ENCODE measurements around the gene AMOTL2.

Gene AMOTL2

GRCh38 chr3:134371542-134372324, 2.5 kb downstream of the AMOTL2 start:
- H3K36me3 ChIP-seq (ENCODE audit: control insufficient read depth in 4 of 4, insufficient read depth in 4 of 4, low read length in 3 of 4) = no peaks in the 10 kb centered on the region
- H3K27me3 ChIP-seq (replicated peaks in 2 of 5; ENCODE audit: control insufficient read depth in 4 of 5, insufficient read depth in 5 of 5, low read length in 4 of 5) = peaks cover 0 to 42% (median 24%) of the 10 kb centered on the region in 5 experiments
- H3K4me3 ChIP-seq (ENCODE audit: control insufficient read depth in 1 of 7, extremely low read depth in 1 of 7, insufficient read depth in 4 of 7, low read depth in 2 of 7, low read length in 6 of 7) = no peak overlapping the region
- no peak for DNase-seq
- no peaks in the 10 kb centered on the region for H3K9me3 ChIP-seq (ENCODE audit: control extremely low read depth in 1 of 5, control insufficient read depth in 4 of 5, insufficient read depth in 2 of 5, low read depth in 1 of 5, low read length in 4 of 5)
- ChIA-PET POLR2A (no interaction called here), CTCF (interaction anchor here (0.6 to 1.3 kb wide), 2 partner anchors 16 to 33 kb away, joined by 3 to 4 read pairs; no protein-coding TSS in a partner anchor)
- H3K27ac ChIP-seq (ENCODE audit: insufficient read depth in 1 of 2, low read depth in 1 of 2, low read length in 2 of 2, poor library complexity in 1 of 2, severe bottlenecking in 2 of 2) = no peak overlapping the region
- 95% methylated on average over 2 of the region's 7 CpGs for WGBS (ENCODE audit: insufficient coverage)
- H3K4me1 ChIP-seq (ENCODE audit: control extremely low read depth in 1 of 4, control insufficient read depth in 4 of 4, insufficient read depth in 4 of 4, low read length in 3 of 4) = peaks cover 0 to 32% (median 24%) of the 10 kb centered on the region in 4 experiments

- Histone ChIP-seq H3K27ac (ENCODE audit: insufficient read depth in 1 of 2, low read depth in 1 of 2, low read length in 2 of 2, poor library complexity in 1 of 2, severe bottlenecking in 2 of 2) (no peak overlapping the region), H3K27me3 (replicated peaks in 2 of 5; ENCODE audit: control insufficient read depth in 4 of 5, insufficient read depth in 5 of 5, low read length in 4 of 5) (peaks cover 0 to 34% (median 24%) of the 10 kb centered on the region in 5 experiments), H3K9me3 (ENCODE audit: control extremely low read depth in 1 of 5, control insufficient read depth in 4 of 5, insufficient read depth in 2 of 5, low read depth in 1 of 5, low read length in 4 of 5) (no peaks in the 10 kb centered on the region), H3K36me3 (ENCODE audit: control insufficient read depth in 4 of 4, insufficient read depth in 4 of 4, low read length in 3 of 4) (no peaks in the 10 kb centered on the region), H3K4me3 (ENCODE audit: control insufficient read depth in 1 of 7, extremely low read depth in 1 of 7, insufficient read depth in 4 of 7, low read depth in 2 of 7, low read length in 6 of 7) (no peak overlapping the region), H3K4me1 (ENCODE audit: control extremely low read depth in 1 of 4, control insufficient read depth in 4 of 4, insufficient read depth in 4 of 4, low read length in 3 of 4) (peaks cover 0 to 32% (median 24%) of the 10 kb centered on the region in 4 experiments)
- ChIA-PET POLR2A (no interaction called here), CTCF (interaction anchor here (0.7 to 1.3 kb wide), 2 partner anchors 15 to 24 kb away, joined by 4 read pairs; no protein-coding TSS in a partner anchor)
- no peak for DNase-seq
- WGBS (ENCODE audit: insufficient coverage) = 96% methylated on average over 33 of the region's 34 CpGs
Observed at GRCh38 chr3:134370611-134371531, 3.4 kb downstream of the AMOTL2 start.

- no peak overlapping the region for H3K27ac ChIP-seq (ENCODE audit: insufficient read depth in 1 of 2, low read depth in 1 of 2, low read length in 2 of 2, poor library complexity in 1 of 2, severe bottlenecking in 2 of 2)
- CTCF ChIA-PET = interaction anchor here (0.7 to 1.3 kb wide), 3 partner anchors 14 to 29 kb away, joined by 3 to 4 read pairs (median 4); no protein-coding TSS in a partner anchor
- no peak overlapping the region for H3K4me3 ChIP-seq (ENCODE audit: control insufficient read depth in 1 of 7, extremely low read depth in 1 of 7, insufficient read depth in 4 of 7, low read depth in 2 of 7, low read length in 6 of 7)
- no peak for DNase-seq
- no peaks in the 10 kb centered on the region for H3K9me3 ChIP-seq (ENCODE audit: control extremely low read depth in 1 of 5, control insufficient read depth in 4 of 5, insufficient read depth in 2 of 5, low read depth in 1 of 5, low read length in 4 of 5)
- peaks cover 0 to 25% (median 16%) of the 10 kb centered on the region in 5 experiments for H3K27me3 ChIP-seq (replicated peaks in 2 of 5; ENCODE audit: control insufficient read depth in 4 of 5, insufficient read depth in 5 of 5, low read length in 4 of 5)
- H3K36me3 ChIP-seq (ENCODE audit: control insufficient read depth in 4 of 4, insufficient read depth in 4 of 4, low read length in 3 of 4) = no peaks in the 10 kb centered on the region
- POLR2A ChIA-PET = no interaction called here
- H3K4me1 ChIP-seq (ENCODE audit: control extremely low read depth in 1 of 4, control insufficient read depth in 4 of 4, insufficient read depth in 4 of 4, low read length in 3 of 4) = peaks cover 0 to 34% (median 27%) of the 10 kb centered on the region in 4 experiments
- 81% methylated on average over 2 of the region's 2 CpGs for WGBS (ENCODE audit: insufficient coverage)
Observed at GRCh38 chr3:134369861-134370596, 4.2 kb downstream of the AMOTL2 start.

- Histone ChIP-seq H3K9me3 (ENCODE audit: control extremely low read depth in 1 of 5, control insufficient read depth in 4 of 5, insufficient read depth in 2 of 5, low read depth in 1 of 5, low read length in 4 of 5) (no peaks in the 10 kb centered on the region), H3K27ac (ENCODE audit: insufficient read depth in 1 of 2, low read depth in 1 of 2, low read length in 2 of 2, poor library complexity in 1 of 2, severe bottlenecking in 2 of 2) (no peak overlapping the region), H3K4me1 (ENCODE audit: control extremely low read depth in 1 of 4, control insufficient read depth in 4 of 4, insufficient read depth in 4 of 4, low read length in 3 of 4) (peaks cover 2 to 34% (median 27%) of the 10 kb centered on the region in 4 experiments), H3K36me3 (ENCODE audit: control insufficient read depth in 4 of 4, insufficient read depth in 4 of 4, low read length in 3 of 4) (no peaks in the 10 kb centered on the region), H3K4me3 (ENCODE audit: control insufficient read depth in 1 of 7, extremely low read depth in 1 of 7, insufficient read depth in 4 of 7, low read depth in 2 of 7, low read length in 6 of 7) (no peak overlapping the region), H3K27me3 (replicated peaks in 2 of 5; ENCODE audit: control insufficient read depth in 4 of 5, insufficient read depth in 5 of 5, low read length in 4 of 5) (peaks cover 0 to 18% (median 11%) of the 10 kb centered on the region in 5 experiments)
- 44% methylated on average over 4 of the region's 10 CpGs for WGBS (ENCODE audit: insufficient coverage)
- CTCF ChIA-PET = interaction anchor here (1.1 kb wide), 1 partner anchor 29 kb away, joined by 3 read pairs; no protein-coding TSS in a partner anchor
- POLR2A ChIA-PET = no interaction called here
- DNase-seq = no peak
Observed at GRCh38 chr3:134369231-134369741, 5.0 kb downstream of the AMOTL2 start.

- Histone ChIP-seq H3K4me1 (ENCODE audit: control extremely low read depth in 1 of 4, control insufficient read depth in 4 of 4, insufficient read depth in 4 of 4, low read length in 3 of 4) (peaks cover 2 to 34% (median 27%) of the 10 kb centered on the region in 4 experiments), H3K27ac (ENCODE audit: insufficient read depth in 1 of 2, low read depth in 1 of 2, low read length in 2 of 2, poor library complexity in 1 of 2, severe bottlenecking in 2 of 2) (no peak overlapping the region), H3K9me3 (ENCODE audit: control extremely low read depth in 1 of 5, control insufficient read depth in 4 of 5, insufficient read depth in 2 of 5, low read depth in 1 of 5, low read length in 4 of 5) (no peaks in the 10 kb centered on the region), H3K4me3 (ENCODE audit: control insufficient read depth in 1 of 7, extremely low read depth in 1 of 7, insufficient read depth in 4 of 7, low read depth in 2 of 7, low read length in 6 of 7) (no peak overlapping the region), H3K27me3 (replicated peaks in 2 of 5; ENCODE audit: control insufficient read depth in 4 of 5, insufficient read depth in 5 of 5, low read length in 4 of 5) (peaks cover 0 to 13% (median 11%) of the 10 kb centered on the region in 5 experiments), H3K36me3 (ENCODE audit: control insufficient read depth in 4 of 4, insufficient read depth in 4 of 4, low read length in 3 of 4) (no peaks in the 10 kb centered on the region)
- DNase-seq = no peak
- ChIA-PET CTCF (interaction anchor here (0.7 kb wide), 1 partner anchor 17 kb away, joined by 3 read pairs; no protein-coding TSS in a partner anchor), POLR2A (no interaction called here)
- WGBS (ENCODE audit: insufficient coverage) = 90% methylated on average over 3 of the region's 4 CpGs
Observed at GRCh38 chr3:134368751-134369105, 5.5 kb downstream of the AMOTL2 start.

GRCh38 chr3:134367869-134368750, 6.1 kb downstream of the AMOTL2 start:
- WGBS (ENCODE audit: insufficient coverage) = 90% methylated on average over 5 of the region's 8 CpGs
- no peaks in the 10 kb centered on the region for H3K9me3 ChIP-seq (ENCODE audit: control extremely low read depth in 1 of 5, control insufficient read depth in 4 of 5, insufficient read depth in 2 of 5, low read depth in 1 of 5, low read length in 4 of 5)
- CTCF ChIA-PET = interaction anchor here (0.7 kb wide), 1 partner anchor 17 kb away, joined by 3 read pairs; no protein-coding TSS in a partner anchor
- H3K4me1 ChIP-seq (ENCODE audit: control extremely low read depth in 1 of 4, control insufficient read depth in 4 of 4, insufficient read depth in 4 of 4, low read length in 3 of 4) = peaks cover 2 to 34% (median 29%) of the 10 kb centered on the region in 4 experiments
- peaks cover 0 to 9% (median 5%) of the 10 kb centered on the region in 5 experiments for H3K27me3 ChIP-seq (replicated peaks in 2 of 5; ENCODE audit: control insufficient read depth in 4 of 5, insufficient read depth in 5 of 5, low read length in 4 of 5)
- H3K4me3 ChIP-seq (ENCODE audit: control insufficient read depth in 1 of 7, extremely low read depth in 1 of 7, insufficient read depth in 4 of 7, low read depth in 2 of 7, low read length in 6 of 7) = no peak overlapping the region
- DNase-seq = no peak
- no peak overlapping the region for H3K27ac ChIP-seq (ENCODE audit: insufficient read depth in 1 of 2, low read depth in 1 of 2, low read length in 2 of 2, poor library complexity in 1 of 2, severe bottlenecking in 2 of 2)
- POLR2A ChIA-PET = no interaction called here
- no peaks in the 10 kb centered on the region for H3K36me3 ChIP-seq (ENCODE audit: control insufficient read depth in 4 of 4, insufficient read depth in 4 of 4, low read length in 3 of 4)

Data from common myeloid progenitor, CD34-positive (primary cell).